GM19328 (cell line): ENCODE data around the gene MYOG.

Experiments used
- ATAC-seq: cut with Tn5 transposase; IDR thresholded peaks from one replicate; pipeline ENCODE4 v1.9.1; 2021; ENCODE audit warnings: mild to moderate bottlenecking, moderate library complexity; ENCODE audit not compliant: unreplicated experiment

The MYOG gene

GRCh38 chr1:203073469-203073868 lies 12.3 kb downstream of the MYOG start:
- ATAC-seq = no peak

DNA sequence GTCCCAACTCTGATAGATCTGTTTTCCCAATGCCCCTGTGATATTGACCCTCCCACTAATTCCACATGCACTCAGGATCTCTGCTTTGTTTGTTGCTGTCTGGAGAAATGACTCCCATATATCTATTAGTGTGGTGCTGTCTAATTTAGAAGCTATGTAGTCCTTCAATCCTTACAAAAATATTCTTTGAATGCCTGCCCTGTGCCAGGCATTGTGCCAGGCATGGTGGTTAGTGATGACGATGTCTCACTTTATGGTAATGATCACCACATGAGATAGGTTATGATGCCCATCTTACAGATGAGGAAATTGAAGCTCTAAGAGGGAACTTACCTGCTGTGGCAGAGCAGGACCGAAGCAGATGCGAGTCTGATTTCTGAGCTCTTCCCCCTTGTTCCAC lies 12.9 kb downstream of the MYOG start:
- ATAC-seq = no peak

GRCh38 chr1:203072002-203072602 lies 13.7 kb downstream of the MYOG start:
- ATAC-seq = no peak

DNA sequence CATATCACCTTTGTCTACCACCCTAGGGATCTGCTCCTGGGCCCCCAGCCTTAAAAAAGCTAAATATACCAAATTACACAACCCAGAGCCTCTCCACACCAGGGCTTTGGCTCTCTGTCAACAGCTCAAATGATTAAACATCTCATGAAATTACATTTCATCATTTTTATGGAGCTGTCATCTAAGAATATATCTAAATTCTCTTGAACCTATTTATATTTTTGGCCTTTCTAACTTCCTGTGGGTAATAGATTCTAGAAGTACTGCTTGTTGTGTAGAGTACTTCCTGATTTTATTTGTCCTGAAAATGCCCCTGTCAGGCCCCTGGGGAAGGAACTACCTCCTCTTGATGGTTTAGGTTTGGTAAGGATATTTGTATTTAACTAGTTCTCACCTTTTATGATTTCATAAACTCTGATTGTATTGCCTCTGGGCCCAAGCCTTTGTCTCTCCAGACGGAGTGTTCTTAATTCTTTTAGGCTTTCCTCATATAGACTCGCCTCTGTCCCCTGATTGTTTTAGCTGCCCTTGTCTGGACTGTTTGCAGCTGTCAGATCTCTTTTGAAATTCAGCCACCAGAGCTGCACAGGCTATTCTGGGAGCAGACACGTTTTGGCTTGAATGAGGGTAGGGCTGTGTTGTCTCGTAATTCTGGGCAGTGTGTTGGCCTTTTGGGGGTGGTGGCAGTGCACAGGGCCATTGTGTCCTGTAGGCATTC lies 16.6 kb downstream of the MYOG start:
- ATAC-seq = no peak

GRCh38 chr1:203066965-203067364 lies 18.8 kb downstream of the MYOG start:
- no peak for ATAC-seq

DNA sequence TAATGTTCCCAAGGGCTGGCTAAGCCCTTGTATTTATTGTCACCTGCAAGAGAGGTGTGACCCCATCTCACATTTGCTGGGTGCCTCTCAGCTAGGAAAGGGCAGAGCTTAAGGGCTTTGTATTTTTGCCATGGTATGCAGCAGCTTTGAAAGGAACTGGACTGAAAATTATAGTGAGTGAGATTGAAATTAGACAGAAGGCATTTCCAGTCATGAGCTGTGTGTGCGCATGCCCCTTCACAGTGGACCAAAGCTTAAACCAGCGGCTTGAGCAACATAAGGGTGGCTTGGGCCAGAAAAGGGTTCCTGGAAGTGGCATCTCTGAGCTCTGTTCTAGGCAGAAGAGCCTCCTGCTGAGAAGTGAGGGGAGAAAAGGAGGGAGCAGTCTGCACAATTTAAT lies 19.8 kb downstream of the MYOG start:
- ATAC-seq = no peak

DNA sequence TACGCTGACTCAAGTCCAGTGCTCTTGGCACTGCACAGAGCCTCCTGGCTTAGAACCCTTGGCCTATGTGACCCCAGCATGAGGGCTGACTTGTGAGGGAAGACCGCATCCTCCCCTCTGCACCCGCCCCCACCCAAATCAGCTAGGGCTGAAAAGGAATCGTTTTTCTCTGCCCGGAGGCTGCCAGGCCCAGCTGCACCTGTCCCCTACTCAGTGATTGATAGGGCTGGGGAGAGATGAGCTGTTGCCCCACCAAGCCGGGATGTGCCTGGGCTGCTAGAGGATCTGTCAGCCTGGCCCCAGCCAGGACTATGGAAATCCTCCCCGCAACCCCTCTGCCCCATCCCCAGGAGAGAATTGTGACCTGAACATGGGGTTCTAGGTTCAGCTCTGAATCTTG lies 20.6 kb downstream of the MYOG start:
- ATAC-seq = no peak

- ATAC-seq = no peak
These were observed 22.5 kb downstream of the MYOG start for GRCh38 chr1:203063287-203063686.

DNA sequence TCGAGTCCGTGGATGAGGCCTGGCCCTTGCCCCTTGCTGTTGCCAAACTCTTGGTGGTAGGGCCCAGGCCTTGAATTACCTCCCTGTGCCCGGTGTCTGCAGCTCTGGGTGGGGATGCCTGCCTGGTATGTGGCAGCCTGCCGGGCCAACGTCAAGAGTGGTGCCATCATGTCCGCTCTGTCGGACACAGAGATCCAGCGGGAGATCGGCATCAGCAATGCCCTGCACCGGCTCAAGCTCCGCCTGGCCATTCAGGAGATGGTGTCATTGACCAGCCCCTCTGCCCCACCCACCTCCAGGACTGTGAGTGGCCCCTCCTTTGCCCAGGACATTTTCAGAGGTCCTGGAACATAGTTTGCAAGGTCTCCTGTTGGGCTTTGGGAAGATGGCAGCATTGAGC lies 25.7 kb downstream of the MYOG start:
- ATAC-seq = no peak

GRCh38 chr1:203059485-203059884 lies 26.3 kb downstream of the MYOG start:
- no peak for ATAC-seq

GRCh38 chr1:203058676-203058935 lies 27.2 kb downstream of the MYOG start:
- ATAC-seq = no peak

GRCh38 chr1:203057911-203058675 lies 27.7 kb downstream of the MYOG start:
- no peak for ATAC-seq

DNA sequence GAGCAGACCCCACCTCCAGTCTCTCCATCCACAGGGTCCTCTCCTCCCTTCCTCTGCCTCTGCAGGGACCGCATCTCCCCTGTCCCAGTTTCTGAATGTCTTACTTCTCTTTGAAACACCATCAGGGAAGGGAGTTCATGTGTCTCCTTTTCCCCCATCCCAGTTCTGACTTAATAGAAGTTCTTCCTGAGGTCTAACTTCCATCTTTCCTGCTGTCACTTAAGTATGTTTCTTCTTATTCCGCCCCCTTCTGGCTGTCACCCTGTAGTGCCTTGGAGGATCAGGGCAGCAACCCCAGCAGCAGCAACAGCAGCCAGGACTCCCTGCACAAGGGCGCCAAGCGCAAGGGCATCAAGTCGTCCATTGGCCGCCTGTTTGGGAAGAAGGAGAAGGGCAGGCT lies 29.3 kb downstream of the MYOG start:
- ATAC-seq = no peak

DNA sequence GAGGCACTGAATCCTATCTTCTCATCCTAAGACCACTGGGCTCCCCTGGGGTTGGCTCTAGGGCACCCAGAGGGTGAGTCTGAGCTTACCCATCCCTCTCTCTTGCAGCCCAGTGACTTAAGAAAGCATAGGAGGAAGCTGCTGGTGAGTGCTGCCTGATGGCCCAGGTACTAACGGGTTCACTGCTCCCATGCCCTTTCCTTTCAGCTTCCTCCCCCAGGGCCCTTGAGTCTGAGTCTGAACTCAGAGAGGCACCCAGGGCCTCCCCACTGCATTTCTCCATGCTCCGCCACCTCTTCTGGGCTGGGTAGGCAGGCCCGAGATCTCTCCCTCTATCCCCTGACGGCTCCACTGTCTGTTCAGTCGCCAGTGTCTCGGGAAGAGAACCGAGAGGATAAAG lies 29.8 kb downstream of the MYOG start:
- no peak for ATAC-seq

DNA sequence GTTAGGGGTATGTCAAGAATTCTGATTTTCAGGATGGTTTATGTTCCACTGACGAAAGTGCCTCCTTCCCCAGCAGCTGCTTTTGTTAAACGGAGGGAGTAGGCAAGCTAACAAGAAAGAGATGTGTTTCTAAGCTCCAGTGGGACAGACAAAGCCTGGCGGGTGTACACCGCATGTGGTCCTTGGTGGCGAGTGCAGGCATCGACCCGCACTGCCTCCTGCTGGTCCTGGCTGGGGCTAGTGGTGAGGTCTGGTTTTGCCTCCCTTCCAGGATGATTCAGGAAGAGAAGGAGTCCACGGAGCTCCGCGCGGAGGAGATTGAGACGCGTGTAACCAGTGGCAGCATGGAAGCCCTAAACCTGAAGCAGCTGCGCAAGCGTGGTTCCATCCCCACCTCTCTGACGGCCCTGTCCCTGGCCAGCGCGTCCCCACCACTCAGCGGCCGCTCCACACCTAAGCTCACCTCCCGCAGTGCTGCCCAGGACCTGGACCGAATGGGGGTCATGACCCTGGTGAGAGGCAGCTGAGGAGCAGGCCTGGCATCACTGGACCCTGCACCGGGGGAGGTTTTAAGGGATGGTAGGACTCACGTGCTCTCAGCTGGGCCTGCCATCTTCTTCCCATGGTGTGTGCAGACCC lies 30.5 kb downstream of the MYOG start:
- no peak for ATAC-seq

DNA sequence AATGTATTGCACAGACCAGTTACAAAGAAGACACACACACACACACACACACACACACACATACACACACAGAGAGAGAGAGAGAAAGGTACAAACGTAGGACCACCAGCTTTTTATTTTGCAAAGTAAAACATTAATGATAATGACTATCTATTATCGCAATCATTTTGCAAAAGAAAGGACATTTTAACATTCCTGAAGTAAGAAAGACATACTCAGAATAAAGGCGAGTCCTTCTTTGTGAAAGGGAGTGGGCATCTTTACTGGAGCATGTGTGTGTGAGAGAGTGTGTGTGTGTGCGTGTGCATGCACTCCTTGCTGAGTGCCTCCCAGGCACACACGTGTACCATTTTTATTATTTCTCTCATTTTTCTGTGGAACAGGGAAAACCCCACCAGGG lies 31.2 kb downstream of the MYOG start:
- no peak for ATAC-seq

GRCh38 chr1:203054184-203054583 lies 31.6 kb downstream of the MYOG start:
- ATAC-seq = no peak

- no peak for ATAC-seq
These were observed 33.2 kb downstream of the MYOG start for GRCh38 chr1:203052601-203053000.

GRCh38 chr1:203051841-203052324 lies 33.9 kb downstream of the MYOG start:
- ATAC-seq = no peak

- no peak for ATAC-seq
These were observed 35.0 kb downstream of the MYOG start for GRCh38 chr1:203050826-203051225.

GRCh38 chr1:203049576-203050180 lies 36.1 kb downstream of the MYOG start:
- ATAC-seq = no peak
